22Rv1 (cell line): Measurements from ENCODE around the gene SRGAP1.

Experiments
- H3K27ac ChIP-seq: fragments of 450-650 bp; 2 replicates; pipeline ENCODE4 v1.5.1; 2017
- ZFX ChIP-seq: fragments of 450-650 bp; IDR thresholded peaks from 2 replicates; pipeline ENCODE4 v1.6.1; 2017; ENCODE audit warnings: antibody characterized with exemption, borderline replicate concordance
- TF ChIP-seq, protein P1 (sequence below): fragments of 450-650 bp; IDR thresholded peaks from 2 replicates; pipeline ENCODE4 v1.5.1; 2017; ENCODE audit warnings: mild to moderate bottlenecking

The SRGAP1 gene

DNA sequence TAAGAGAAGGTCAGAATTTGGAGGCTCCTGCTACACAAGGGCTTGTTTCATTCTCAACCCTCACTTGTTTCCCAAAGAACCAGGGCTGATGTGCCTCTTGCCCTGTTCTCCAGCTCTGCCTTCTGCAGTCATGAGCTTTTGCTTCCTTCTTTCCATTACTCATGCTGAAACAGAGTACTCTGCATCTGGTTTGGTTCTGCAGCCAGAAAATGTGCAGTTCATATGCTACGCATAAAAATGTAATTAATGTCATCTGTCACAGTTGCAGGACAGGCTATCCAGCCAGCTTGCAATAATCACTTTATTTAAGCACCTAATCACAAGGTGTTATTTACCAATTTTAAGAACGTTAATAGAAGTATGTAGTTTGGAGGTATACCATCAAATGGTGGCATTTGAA lies 150.2 kb downstream of the SRGAP1 start:
- no peak overlapping the region for H3K27ac ChIP-seq
- TF ChIP-seq, protein P1, sequence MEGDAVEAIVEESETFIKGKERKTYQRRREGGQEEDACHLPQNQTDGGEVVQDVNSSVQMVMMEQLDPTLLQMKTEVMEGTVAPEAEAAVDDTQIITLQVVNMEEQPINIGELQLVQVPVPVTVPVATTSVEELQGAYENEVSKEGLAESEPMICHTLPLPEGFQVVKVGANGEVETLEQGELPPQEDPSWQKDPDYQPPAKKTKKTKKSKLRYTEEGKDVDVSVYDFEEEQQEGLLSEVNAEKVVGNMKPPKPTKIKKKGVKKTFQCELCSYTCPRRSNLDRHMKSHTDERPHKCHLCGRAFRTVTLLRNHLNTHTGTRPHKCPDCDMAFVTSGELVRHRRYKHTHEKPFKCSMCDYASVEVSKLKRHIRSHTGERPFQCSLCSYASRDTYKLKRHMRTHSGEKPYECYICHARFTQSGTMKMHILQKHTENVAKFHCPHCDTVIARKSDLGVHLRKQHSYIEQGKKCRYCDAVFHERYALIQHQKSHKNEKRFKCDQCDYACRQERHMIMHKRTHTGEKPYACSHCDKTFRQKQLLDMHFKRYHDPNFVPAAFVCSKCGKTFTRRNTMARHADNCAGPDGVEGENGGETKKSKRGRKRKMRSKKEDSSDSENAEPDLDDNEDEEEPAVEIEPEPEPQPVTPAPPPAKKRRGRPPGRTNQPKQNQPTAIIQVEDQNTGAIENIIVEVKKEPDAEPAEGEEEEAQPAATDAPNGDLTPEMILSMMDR: no peak
- TF ChIP-seq ZFX: no peak

GRCh38 chr12:63995512-63995911 lies 151.0 kb downstream of the SRGAP1 start:
- TF ChIP-seq ZFX: no peak
- TF ChIP-seq, protein P1: no peak

GRCh38 chr12:63996556-63996955 lies 152.1 kb downstream of the SRGAP1 start:
- TF ChIP-seq ZFX: no peak
- TF ChIP-seq, protein P1: no peak
- H3K27ac ChIP-seq: no peak overlapping the region

More at GRCh38 chr12:63995512-63995911, 151.0 kb downstream of the SRGAP1 start:
- no peak overlapping the region for H3K27ac ChIP-seq

- TF ChIP-seq ZFX: no peak
- TF ChIP-seq, protein P1: no peak
- H3K27ac ChIP-seq: no peak overlapping the region
Observed at GRCh38 chr12:63997198-63997597, 152.7 kb downstream of the SRGAP1 start.

- H3K27ac ChIP-seq: no peak overlapping the region
- TF ChIP-seq, protein P1: no peak
- TF ChIP-seq ZFX: no peak
Observed at GRCh38 chr12:63998584-63998983, 154.1 kb downstream of the SRGAP1 start.

DNA sequence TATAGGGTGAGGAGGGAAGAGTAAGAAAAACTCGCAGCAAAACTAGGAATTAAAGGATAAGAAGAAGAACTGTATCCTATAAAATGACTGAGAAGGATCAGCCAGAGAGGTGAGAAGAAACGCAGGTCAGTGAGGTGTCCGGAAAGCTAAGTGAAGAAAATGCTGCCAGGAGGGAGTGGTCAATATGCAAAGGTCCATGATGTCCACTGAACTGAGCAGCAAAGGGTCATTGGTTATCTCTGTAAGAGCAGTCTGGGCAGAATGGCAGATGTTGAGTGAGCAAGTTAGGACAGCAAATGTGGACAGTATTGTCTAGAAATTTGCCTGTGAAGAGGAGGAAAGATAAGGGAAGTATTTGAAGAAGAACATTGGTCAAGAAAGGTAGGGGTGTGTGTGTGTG lies 155.4 kb downstream of the SRGAP1 start:
- TF ChIP-seq ZFX: no peak
- TF ChIP-seq, protein P1: no peak
- no peak overlapping the region for H3K27ac ChIP-seq

GRCh38 chr12:64001439-64001838 lies 156.9 kb downstream of the SRGAP1 start:
- H3K27ac ChIP-seq: no peak overlapping the region
- TF ChIP-seq, protein P1: no peak
- no peak for TF ChIP-seq ZFX
